GM18517 (cell line): ENCODE data around the gene TXN.
"Not testable (repeated sequence)": the region's sequence is repeated elsewhere in the genome, so short reads cannot be mapped to it uniquely, and the experiment has no call there.

ENCODE experiments used
- ATAC-seq: cut with Tn5 transposase; IDR thresholded peaks from one replicate; pipeline ENCODE4 v1.9.1; 2021; ENCODE audit warnings: mild to moderate bottlenecking, moderate library complexity; ENCODE audit not compliant: unreplicated experiment

The TXN gene

DNA sequence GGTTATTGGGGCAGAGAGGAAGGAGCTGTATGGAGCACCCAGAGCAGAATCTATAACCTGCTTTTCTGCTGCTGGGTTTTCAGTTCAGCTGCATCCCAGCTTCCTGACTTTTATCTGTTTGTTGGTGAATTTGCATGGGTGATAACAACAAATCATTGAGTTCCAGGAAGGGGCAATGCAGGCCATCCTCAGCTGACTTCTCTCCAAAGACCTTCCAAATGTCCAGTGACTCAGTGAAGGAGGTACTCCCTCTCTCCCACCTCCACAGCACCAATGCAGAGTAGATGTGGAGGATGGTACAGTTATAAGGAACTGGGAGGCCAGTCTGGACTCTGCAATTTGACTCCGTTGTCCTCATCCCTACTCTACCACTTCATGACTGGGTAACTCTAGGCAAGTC lies 1.6 kb upstream of the TXN start:
- ATAC-seq = no peak

GRCh38 chr9:110257097-110257841 lies 962 bp upstream of the TXN start:
- peak; percentile 7 for ATAC-seq

DNA sequence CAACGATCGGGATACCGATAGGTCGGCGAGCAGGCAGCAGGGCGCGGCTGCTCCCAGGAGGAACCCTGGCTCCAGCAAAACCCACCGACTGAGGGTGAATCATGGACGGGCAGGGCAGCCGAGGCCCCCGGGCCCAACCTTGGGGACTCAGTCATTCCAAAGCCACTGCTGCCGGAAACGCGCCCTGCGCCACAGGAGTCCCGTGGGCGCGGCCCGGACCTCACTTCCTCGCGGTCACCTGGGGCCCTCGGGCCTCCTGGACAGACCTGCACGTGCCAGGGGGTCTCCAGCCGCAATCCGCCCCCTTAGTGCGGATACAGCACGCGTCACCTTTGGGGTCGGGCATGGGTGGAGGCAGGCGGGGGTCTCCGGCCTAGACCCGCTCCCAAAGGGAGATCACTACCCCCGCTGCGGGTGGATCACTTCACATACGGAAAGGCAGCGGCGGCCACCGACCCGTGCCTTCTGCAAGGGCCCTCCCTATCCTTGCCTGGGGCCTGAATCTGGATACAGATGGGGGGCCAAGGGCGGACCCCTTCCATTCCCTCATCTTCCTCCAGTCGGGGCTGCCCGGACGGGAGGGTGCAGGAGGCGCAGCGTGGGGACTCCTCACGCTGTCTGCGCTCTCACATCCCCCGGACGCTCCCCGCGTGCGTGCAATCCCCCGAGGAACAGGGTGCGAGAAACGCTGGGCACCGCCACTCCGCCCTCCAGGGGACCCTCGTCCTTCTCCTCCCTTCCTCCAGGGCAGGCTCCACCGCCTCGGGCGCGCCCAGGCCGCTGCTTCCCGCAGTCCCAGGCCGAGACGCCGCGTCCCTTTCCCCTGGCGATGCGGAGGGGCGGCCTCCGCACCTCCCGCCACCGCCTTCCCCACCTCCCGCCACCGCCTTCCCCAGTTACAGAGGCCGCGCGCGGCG lies 586 bp downstream of the TXN start:
- ATAC-seq = peak; percentile 20

DNA sequence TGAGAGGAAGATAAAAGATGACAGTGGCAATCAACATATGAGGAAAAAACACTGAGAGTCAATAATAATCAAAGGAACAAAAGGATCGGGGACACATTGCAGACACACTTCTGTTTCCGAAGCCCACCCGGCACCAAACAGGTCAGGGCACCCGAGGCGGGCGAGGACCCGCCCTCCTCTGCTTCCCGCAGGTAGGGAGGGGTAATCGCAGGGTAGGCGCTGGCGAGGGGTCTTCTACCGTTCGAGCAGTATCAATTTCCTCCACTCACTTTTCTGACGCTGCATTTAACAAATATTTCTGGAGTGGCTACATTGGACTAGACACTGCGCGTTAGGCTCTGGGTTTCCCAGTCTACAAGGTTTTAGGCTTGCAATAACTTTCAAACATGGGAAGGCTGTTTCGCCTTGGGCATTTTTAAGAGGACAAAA lies 1.3 kb downstream of the TXN start:
- ATAC-seq = no peak

- ATAC-seq = no peak
Observed at GRCh38 chr9:110254500-110254899, 1.8 kb downstream of the TXN start.

GRCh38 chr9:110252509-110253139 lies 3.7 kb downstream of the TXN start:
- ATAC-seq = no peak

DNA sequence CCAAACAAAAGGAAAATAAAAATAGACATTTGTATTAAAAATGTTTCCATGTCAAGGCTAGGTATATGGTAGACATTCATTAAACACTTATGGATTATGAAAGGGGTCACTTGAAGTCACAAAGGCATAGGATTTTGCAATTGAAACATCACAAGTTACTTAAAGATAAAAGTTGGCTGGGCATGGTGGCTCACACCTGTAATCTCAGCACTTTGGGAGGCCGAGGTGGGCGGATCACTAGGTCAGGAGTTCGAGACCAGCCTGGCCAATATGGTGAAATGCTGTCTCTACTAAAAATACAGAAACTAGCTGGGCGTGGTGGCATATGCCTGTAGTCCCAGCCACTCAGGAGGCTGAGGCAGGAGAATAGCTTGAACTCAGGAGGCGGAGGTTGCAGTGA lies 4.5 kb downstream of the TXN start:
- not testable (repeated sequence) for ATAC-seq

DNA sequence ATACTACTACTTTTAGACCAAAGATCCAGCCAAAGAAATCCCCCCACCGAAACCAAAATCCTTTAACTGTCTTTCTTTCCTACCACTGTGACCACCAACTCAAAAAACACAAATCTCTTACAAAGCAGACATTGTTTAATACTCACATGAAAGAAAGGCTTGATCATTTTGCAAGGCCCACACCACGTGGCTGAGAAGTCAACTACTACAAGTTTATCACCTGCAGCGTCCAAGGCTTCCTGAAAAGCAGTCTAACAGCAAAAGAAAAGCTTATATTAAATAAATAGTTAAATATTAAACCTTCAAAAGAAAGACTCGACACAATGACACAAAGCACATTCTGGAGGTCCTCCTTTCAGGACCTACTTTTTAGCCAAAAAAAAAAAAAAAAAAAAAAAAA lies 5.1 kb downstream of the TXN start:
- no peak for ATAC-seq

DNA sequence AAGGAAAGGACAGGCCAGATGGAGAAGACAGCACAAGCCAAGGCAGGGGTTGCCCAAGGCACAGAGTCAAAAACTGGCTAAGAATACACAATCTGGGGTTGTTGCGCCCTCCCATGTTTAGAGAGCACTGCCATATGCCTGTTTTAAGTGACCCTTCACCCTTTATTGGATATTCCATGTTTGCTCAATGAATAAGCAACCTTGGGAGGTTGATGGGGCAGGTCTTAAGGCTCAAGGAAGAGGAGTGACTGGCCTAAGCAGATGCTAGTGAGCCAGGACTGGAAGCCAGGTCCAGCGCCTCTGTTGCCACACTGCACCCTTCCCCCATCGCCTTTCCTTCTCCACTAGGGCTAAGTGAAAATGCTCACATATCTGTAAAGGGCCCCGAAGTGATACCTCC lies 6.7 kb downstream of the TXN start:
- ATAC-seq = no peak

DNA sequence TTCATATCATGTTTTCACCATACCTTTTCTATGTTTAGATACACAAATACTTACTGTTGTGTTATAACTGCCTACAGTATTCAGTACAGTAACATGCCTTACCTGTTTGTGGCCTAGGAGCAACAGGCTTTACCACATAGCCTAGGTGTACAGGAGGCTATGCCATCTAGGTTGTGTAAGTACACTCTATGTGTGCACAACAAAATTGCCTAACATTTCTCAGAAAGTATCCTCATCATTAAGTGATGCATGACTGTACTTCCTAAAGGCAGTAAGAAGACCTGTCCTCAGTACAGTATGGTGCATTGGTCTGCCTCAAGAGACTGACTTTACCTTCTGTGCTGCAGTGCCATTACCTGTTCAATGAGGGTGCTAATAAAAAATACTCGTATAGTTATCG lies 7.9 kb downstream of the TXN start:
- ATAC-seq = no peak

DNA sequence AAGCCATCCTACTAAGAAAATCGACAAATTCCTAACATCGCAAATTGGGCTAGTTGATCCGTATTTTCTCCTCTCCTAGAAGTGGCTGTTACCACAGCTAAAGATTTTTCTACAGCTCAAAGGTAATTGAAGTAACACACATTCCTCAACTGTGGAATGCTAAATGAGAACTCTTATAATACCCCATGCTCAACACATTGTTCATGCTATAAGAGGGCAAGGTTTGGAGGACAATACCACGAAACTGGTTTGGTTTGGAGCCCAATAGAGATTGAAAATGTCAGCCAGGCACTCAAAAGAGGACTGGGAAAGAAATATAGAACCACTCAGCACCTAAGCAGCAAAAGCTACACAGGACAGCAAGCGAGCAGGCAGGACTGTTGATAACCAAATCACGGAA lies 10.1 kb downstream of the TXN start:
- ATAC-seq = no peak

DNA sequence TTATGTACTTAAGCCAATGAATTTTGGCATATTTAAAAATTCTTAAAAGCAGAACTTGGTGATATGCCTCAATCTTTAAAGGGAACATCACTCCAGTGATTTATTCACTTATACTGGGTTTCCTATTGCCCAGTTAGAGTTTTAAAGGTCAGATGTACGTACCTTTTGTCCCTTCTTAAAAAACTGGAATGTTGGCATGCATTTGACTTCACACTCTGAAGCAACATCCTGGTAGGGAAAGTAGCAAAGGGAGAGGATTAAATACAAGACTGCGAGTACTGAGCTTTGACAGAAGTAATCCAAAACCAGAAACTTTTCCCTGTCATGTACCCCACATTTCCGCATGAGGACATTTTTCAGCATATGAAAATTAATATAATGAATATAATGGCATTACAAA lies 11.7 kb downstream of the TXN start:
- no peak for ATAC-seq

DNA sequence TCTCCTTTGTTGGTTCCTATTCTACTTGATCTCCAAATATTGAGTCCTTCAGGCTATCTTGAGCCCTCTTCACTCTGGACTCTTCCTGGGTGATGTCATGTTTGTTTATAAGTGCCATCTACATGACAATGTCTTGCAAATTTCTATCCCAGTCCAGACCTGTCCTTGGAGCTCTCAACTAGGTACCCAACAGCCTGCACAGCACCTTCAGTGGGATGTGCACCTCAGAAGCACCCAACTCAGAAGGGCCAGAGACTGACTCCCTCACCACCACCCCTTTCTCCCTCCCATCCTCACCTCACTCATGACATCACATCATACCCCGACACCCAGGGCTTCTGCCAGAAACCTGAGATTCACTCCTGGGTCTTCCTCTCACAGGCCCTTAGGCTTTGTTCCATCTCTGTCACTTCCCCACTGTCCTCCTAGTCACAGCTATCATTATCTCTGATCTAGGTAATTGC lies 14.4 kb downstream of the TXN start:
- no peak for ATAC-seq

- no peak for ATAC-seq
Observed at GRCh38 chr9:110241260-110241857, 14.9 kb downstream of the TXN start.

DNA sequence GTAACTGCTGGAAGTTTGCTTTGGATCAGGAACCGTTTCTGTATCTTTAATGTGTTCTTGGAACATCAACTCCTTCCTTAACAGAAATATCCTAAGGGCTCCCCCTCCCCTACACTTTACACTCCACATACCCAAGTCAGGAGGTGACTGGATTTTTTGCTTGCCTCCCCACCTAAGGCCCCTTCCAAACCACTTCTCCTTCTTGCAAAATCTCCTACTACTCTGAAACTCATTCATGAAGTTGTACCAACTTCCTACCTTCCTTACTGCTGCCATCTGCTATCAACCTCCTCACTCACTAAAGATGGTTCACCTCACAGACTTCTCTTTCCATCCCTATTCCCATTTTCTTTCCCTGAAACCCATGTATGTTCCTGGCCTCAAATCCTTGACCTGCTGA lies 16.1 kb downstream of the TXN start:
- ATAC-seq = no peak

DNA sequence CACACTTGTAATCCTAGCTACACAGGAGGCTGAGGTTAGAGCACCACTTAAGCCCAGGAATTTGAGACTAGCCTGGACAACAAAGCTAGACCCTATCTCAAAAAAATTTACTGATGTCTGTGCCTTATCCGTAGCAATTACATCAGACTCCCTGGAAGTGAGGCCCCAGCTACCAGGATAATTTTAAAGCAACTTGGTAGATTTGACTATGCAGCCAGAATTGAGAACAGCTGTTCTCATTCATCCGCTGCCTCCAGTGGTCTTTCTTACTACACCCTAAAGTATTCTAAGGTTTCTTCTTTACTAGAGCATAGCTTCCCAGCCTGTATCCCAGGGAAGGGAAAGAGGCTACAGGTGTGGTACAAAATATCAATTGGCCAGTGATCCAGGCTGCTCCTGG lies 28.0 kb downstream of the TXN start:
- ATAC-seq = no peak

DNA sequence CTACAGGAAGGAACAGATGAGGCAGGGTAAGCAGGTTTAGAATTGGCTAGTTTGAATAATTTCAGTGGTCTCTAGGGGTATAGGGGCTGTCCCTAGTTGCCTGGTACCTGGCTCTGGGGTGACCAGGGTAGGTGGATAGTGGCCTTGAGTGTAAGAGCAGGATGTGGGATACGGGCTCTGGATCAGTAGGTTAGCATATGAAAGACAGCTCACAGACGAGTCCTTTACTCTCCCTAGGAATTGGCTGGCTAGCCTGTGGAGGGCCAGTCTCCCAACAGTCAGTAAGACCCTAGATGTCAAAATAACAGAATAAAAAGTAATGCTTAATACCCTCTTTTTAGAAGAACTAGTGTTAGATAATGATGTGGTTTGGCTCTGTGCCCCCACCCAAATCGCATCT lies 31.7 kb downstream of the TXN start:
- ATAC-seq = no peak

- no peak for ATAC-seq
Observed at GRCh38 chr9:110220809-110221208, 35.5 kb downstream of the TXN start.

DNA sequence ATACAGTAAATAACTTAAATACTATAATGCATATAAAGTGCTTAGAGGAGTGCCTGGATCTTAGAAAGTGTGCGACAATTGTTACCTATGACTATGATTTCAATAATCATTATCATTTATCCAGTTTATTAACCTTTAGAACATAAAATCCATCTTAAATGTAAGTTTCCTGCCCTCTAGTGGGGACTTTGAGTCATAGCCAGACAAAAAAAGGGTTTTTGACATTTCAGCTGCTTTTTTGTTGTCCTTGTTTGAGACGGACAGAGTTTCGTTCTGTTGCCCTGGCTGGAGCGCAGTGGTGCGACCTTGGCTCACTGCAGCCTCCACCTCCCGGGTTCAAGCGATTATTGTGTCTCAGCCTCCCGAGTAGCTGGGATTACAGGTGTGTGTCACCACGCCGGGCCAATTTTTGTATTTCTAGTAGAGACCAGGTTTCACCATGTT lies 38.6 kb downstream of the TXN start:
- no peak for ATAC-seq

- no peak for ATAC-seq
Observed at GRCh38 chr9:110214586-110215355, 41.5 kb downstream of the TXN start.
